ENCODE results near the gene BRI3BP.

BRI3BP gene

DNA sequence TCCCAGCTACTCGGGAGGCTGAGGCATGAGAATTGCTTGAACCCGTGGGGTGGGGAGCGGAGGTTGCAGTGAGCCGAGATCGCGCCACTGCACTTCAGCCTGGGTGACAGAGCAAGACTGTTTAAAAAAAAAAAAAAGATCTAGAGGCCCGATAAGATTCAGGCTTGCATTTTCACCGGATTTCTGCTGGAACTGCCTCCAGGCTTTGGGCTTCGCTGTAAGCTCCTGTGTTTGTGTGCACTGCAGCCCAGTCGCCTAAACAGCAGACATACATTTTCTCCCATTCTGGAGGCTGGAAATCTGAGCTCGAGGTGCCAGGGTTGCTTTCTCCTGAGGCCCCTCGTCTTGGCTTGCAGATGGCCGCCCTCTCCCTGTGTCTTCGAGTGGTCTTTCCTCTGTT is 12.2 kb downstream of the BRI3BP start:
- no peak for DNase-seq (ENCODE audit: low read depth)
- TF ChIP-seq, protein P1, sequence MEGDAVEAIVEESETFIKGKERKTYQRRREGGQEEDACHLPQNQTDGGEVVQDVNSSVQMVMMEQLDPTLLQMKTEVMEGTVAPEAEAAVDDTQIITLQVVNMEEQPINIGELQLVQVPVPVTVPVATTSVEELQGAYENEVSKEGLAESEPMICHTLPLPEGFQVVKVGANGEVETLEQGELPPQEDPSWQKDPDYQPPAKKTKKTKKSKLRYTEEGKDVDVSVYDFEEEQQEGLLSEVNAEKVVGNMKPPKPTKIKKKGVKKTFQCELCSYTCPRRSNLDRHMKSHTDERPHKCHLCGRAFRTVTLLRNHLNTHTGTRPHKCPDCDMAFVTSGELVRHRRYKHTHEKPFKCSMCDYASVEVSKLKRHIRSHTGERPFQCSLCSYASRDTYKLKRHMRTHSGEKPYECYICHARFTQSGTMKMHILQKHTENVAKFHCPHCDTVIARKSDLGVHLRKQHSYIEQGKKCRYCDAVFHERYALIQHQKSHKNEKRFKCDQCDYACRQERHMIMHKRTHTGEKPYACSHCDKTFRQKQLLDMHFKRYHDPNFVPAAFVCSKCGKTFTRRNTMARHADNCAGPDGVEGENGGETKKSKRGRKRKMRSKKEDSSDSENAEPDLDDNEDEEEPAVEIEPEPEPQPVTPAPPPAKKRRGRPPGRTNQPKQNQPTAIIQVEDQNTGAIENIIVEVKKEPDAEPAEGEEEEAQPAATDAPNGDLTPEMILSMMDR (IDR thresholded peaks at IDR 0.05; ENCODE audit: insufficient read depth, low read depth, low read length, missing control alignments): no peak

DNA sequence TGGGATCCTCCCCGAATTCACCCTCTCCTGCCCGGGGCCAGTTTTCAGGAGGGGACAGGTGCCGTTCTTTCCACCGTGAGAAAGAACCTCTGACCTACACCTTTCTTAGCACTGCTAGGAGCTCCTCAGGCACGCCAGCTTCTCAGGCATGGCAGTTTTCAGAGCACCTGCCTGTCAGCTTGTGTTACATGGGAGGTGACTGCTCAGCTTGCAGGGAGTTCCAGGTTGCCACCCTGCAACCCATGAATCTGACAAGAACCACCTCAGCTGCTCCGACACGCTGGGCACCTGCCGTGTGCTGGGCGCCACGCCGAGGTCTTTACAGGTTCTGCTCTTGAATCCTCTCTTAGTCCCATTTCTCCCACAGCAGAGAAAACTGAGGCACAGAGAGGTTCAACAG is 12.9 kb downstream of the BRI3BP start:
- TF ChIP-seq, protein P1 (IDR thresholded peaks at IDR 0.05; ENCODE audit: insufficient read depth, low read depth, low read length, missing control alignments): no peak
- H3K4me3 ChIP-seq (ENCODE audit: low read depth, low read length): no peak overlapping the region
- no peak for DNase-seq (ENCODE audit: low read depth)

More for the DNA sequence above, 12.2 kb downstream of the BRI3BP start:
- H3K4me3 ChIP-seq (ENCODE audit: low read depth, low read length): no peak overlapping the region

DNA sequence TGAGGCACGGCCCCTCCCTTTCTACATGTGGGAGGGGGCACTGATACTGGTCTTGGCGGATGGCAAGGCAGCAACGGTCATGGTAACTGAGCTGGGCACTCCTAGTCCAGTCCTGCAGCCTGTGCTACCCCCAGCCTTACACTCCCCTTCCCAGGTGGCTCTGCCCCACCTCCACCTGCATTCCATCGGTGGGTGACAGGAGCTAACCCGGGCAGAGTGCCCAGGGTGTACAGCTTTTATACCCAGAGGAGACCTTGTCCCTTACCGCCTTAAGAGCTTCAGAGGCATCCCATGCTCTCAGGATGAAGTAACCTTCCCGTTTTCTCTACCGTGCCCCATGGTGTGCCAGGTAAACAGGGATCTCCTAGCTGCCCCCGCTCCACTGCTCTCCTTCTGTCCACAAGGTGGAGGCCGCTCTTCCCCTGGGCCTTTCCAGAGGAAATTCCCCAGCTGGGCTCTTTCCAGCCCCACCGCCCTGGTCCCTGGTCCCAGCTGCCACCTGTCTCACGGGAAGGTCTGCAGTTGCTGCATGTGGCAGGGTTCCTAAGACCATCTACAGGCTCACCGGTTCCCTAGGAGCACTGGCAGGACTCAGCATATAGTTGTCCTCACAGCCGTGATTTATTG is 20.5 kb downstream of the BRI3BP start:
- no peak for DNase-seq (ENCODE audit: low read depth)
- no peak overlapping the region for H3K4me3 ChIP-seq (ENCODE audit: low read depth, low read length)
- TF ChIP-seq, protein P1 (IDR thresholded peaks at IDR 0.05; ENCODE audit: insufficient read depth, low read depth, low read length, missing control alignments): no peak

DNA sequence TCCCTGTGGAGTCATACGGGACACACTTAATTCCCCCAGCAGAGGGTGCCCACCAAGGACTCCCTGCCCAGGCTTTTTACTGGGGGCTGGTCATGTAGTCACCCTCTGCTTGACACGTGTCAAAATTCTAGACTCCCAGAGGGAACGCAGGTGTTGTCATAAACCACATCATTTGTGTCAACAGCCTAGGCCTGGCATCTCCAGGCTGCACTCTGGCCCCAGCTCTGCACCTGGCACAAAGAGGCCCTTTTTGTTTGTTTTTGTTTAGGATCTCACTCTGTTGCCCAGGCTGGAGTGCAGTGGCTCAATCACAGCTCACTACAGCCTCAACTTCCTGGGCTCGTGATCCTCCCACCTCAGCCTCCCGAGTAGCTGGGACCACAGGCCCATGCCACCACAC is 21.1 kb downstream of the BRI3BP start:
- no peak overlapping the region for H3K4me3 ChIP-seq (ENCODE audit: low read depth, low read length)
- TF ChIP-seq, protein P1 (IDR thresholded peaks at IDR 0.05; ENCODE audit: insufficient read depth, low read depth, low read length, missing control alignments): no peak
- DNase-seq (ENCODE audit: low read depth): no peak

DNA sequence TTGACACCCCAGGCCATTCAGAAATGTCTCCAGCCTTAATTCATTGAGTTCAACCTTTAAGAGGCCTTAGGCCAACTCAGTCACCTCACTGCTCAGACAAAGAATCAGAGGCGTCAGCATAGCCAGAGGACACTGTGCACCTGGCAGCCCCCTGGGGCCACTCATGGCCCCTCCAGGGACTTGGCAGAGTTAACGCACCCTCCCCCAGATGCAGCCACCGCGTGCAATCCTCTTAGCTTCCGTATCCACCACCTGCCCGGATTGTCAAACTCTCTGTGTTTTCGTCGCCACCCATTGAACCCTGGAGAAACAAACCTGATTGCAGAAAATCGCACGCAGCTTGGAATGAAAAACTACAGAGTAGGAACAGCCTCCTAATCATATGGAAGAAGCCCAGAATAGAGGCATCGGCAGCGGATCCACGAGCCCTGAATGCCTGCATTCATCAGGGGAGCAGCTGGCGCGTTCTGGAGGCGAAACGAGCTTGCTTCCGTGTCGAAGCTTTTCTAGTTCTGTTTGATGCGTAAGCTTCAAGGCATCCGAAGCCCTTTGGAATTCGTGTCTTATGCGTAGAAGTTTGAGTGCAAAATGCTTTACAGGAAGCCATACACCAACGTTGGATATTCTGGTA is 22.4 kb downstream of the BRI3BP start:
- DNase-seq (ENCODE audit: low read depth): no peak
- TF ChIP-seq, protein P1 (IDR thresholded peaks at IDR 0.05; ENCODE audit: insufficient read depth, low read depth, low read length, missing control alignments): no peak
- no peak overlapping the region for H3K4me3 ChIP-seq (ENCODE audit: low read depth, low read length)

DNA sequence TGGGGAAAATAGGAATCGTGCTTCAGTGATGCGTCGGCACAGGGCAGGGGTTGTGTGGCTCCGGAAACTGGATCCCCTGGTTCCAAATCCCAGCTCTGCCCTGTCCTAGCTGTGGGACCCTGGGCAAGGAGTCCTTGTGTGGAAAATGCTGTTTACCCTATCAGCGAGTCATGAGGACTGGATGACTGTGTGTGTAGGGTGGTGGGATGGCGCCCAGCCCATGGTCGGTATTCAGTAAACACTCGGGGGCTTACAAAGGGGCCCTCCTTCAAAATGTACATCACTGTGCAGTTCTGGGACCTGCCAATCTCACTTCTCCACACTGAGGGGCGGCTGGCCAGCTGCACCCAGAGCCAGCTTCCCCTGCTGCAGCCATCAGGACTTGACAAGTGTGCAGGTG is 24.4 kb downstream of the BRI3BP start:
- no peak for DNase-seq (ENCODE audit: low read depth)
- TF ChIP-seq, protein P1 (IDR thresholded peaks at IDR 0.05; ENCODE audit: insufficient read depth, low read depth, low read length, missing control alignments): no peak
- no peak overlapping the region for H3K4me3 ChIP-seq (ENCODE audit: low read depth, low read length)

DNA sequence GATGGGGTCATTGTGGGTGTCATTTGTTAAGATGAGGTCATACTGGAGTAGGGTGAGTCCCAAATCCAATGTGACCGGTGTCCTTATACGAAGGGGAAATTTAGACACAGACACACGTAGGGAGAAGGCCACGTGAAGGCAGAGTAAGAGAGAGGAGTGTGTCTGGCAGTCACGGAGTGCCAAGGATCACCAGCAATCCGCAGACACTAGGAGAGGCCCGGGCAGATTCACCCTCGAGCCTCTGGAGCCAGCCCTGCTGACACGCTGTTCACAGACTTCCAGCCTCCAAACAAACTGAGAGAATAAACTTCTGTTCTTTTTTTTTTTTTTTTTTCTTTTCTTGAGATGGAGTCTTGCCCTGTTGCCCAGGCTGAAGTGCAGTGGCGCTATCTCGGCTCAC is 24.9 kb downstream of the BRI3BP start:
- TF ChIP-seq, protein P1 (IDR thresholded peaks at IDR 0.05; ENCODE audit: insufficient read depth, low read depth, low read length, missing control alignments): no peak
- no peak for DNase-seq (ENCODE audit: low read depth)
- H3K4me3 ChIP-seq (ENCODE audit: low read depth, low read length): no peak overlapping the region
